ENCODE measurements around the gene EEF1AKMT2.
A peak's percentile ranks its signal among the peaks of the same experiment; 100 is the strongest.

- TF ChIP-seq CTCF (IDR thresholded peaks at IDR 0.05) (peak in 3 of 6 experiments; percentile 37 to 60 (median 57)), POLR2A (IDR thresholded peaks at IDR 0.05) (peak in 2 of 4 donors; percentile 24 to 30)
Observed at GRCh38 chr10:124744102-124745050, 47.3 kb downstream of the EEF1AKMT2 start, which contains the start of gene FAM53B.
